Uterus (tissue), 2 donors: ENCODE measurements around the gene CRISPLD2.

Experiments
- POLR2A ChIP-seq, 2 donors: fragments of 450-650 bp; IDR thresholded peaks; one replicate each; pipeline ENCODE4 v1.6.1; 2016; ENCODE audit warnings: antibody characterized with exemption in 2 of 2, mild to moderate bottlenecking in 1 of 2, moderate library complexity in 1 of 2
- TF ChIP-seq, protein P1 (sequence below), 4 experiments: fragments of 200-600 bp in 2 of 4; fragments of 450-650 bp in 2 of 4; sonication (generic) in 2 of 4; IDR thresholded peaks; one replicate each; pipeline ENCODE4 v1.5.1; 2016 to 2019; ENCODE audit warnings: antibody characterized with exemption in 4 of 4, mild to moderate bottlenecking in 2 of 4, moderate library complexity in 1 of 4

DNA sequence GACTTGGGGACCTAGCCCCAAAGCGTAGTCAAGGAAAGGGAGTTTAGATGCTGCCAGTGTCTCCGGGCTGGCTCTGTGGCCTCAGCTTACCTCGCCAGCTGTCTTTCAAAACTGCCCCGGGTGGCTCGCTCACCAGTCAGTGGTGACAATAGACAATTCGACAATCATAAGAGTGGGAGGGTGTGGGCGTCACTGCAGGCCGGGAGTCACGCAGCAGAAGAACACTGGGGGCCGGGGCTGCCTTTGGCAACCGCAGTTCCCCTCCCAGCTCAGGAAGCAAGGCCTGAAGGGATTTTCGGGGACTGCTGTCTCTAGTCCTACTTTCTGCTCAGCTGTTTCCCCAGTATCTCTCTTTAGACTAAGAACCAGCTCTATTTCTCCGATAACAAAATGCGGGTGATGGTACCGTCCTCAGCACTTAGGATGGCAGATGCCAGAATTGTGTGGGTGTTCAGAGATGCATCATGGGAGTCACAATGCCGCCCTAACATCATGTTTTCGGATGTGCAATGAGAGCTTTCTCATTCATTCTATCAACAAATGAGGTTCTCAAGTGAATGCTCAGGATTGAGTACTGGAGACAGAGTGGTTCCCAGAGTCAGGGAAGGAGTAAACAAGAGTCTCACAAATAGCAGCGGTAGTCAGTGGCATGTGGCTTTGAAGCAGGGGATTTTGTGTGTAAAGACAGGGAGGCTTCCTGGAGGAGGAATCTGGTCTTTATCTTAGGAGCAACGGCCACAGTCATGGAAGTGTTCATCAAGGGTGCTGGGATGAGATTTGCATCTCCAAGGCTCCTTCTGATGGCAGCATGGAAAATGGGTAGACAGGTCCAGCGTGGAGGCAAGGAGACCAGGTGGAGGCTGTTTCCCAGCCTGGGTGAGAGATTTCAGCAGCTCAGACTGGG is 98.5 kb downstream of the CRISPLD2 start:
- TF ChIP-seq, protein P1, sequence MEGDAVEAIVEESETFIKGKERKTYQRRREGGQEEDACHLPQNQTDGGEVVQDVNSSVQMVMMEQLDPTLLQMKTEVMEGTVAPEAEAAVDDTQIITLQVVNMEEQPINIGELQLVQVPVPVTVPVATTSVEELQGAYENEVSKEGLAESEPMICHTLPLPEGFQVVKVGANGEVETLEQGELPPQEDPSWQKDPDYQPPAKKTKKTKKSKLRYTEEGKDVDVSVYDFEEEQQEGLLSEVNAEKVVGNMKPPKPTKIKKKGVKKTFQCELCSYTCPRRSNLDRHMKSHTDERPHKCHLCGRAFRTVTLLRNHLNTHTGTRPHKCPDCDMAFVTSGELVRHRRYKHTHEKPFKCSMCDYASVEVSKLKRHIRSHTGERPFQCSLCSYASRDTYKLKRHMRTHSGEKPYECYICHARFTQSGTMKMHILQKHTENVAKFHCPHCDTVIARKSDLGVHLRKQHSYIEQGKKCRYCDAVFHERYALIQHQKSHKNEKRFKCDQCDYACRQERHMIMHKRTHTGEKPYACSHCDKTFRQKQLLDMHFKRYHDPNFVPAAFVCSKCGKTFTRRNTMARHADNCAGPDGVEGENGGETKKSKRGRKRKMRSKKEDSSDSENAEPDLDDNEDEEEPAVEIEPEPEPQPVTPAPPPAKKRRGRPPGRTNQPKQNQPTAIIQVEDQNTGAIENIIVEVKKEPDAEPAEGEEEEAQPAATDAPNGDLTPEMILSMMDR (IDR thresholded peaks at IDR 0.05): no peak
- no peak for TF ChIP-seq POLR2A (IDR thresholded peaks at IDR 0.05)
